ENCODE results near the gene HOPX.
"Not testable (repeated sequence)": the region's sequence is repeated elsewhere in the genome, so short reads cannot be mapped to it uniquely, and the experiment has no call there.

HOPX gene

DNA sequence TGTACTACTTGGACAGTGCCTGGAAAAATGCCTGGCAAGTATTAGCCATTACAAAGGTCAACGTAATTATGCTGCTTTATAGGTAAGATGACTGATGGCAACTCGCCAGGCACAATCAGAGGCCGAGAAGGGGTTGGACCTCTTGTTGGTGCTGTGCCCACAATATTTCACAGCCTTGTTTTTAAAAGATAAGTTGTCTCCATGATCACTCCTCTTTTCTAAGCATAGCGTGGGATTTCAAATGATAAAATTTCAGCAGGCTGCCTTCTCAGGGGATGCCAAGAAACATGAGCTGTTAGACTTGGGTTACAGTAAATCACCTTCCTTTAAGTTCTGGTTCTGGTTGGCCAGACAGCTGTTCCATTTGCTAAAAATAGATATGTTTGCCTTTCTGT is 26.9 kb downstream of the HOPX start:
- no peak for DNase-seq (ENCODE audit: low spot score)

DNA sequence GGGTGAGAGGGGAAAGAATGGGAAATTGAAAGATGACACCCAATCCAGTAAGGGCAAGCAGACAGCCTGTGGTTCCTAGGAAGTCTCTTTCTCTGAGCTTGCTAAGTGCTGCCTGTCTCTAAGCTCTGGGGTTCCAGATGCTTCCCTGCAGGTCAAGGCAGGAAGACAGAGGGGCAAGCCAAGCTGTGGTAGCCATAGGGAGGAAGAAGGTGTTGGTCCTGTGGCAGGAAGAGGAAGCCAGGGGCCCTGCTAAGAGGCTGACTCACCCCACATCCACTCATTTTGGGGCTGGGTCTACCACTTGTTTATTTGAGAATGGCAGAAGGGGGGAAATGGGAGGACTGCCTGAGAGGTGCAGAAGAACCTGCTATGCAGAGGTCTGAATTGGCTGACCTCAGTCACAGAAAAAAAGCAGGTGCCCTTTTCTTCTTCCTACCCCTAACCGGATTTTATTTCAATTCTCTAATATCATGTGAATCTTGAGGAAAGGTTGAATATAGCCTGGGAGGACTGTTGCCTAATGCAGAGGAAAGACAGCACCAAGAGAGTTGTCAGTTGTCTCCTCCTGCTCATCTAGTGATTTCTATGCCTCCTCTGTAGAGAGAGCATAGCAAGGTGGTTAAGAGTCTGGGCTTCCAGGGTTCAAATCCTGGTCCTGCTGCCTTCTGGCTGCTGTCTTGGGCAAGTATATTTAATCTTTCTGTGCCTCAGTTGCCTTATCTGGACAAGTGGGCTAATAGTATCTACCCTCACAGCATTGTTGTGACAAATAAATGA is 27.4 kb downstream of the HOPX start:
- DNase-seq (ENCODE audit: low spot score) = no peak

DNA sequence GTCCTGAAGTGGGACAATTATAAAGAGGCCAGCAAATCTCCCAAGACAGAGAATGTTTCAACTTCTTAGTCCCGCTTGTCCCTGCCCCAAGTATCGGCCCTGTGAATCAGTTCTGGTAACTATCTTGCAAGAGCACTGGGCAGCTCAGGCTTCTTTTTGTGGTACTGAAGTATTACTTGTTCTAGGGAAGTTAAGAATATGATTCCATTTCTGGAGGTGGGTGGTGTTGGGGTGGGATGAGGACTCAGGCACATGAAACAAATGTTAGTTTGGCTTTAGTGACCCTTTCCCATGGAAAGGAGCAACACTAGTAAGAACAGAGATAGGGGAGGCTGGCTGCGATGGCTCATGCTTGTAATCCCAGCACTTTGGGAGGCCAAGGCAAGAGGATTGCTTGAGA is 28.9 kb downstream of the HOPX start:
- DNase-seq (ENCODE audit: low spot score) = no peak

DNA sequence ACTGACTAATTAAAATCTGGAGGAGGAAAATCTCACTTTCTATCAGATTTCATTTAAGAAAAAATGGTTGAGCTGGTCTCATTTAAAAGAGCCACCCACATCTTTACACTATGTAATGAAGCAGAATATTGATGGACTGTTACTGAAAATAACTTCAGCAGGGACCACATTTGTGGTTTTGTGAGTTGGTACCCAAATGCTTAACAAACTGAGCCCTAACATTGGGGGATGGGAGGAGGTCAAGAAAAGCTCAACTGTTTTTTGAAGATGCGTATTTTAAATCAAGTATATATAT is 30.1 kb downstream of the HOPX start:
- no peak for DNase-seq (ENCODE audit: low spot score)

DNA sequence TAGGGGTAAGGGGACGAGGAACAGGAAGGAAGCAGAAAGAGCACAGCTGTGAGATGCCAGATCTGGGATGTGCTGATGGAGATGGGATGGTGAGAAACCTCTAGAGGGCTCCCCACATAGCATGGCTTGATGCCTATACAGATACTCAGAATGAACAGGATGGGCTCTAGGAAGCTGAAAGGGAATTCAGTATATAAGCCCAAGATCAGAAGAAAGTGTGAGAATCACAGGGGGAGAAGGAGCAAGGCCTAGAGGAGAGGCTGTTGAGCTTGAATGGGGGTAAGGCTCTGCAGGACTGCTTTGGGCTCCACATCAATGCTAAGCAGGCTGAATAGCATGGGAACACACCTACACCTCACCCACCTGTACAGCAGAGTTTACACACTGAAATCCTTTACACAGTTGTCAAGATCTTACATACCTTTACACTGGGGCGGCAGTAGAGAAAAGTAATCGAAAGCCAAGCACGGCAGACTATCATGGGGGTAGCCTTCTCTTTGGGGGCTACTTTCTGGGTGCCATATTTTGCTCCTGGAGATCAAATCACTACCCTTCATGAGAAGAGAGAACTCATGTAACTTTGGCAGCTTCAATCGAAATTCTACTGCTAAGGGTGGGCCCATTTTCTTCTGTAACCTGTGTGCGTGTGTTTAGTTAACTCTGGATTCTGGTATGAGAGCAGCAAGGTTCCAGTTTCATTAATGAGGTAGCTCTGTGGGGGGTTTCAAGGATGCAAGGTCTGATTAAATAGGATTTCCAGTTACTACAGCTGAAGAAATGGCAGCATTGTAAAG is 30.6 kb downstream of the HOPX start:
- DNase-seq (ENCODE audit: low spot score) = no peak

DNA sequence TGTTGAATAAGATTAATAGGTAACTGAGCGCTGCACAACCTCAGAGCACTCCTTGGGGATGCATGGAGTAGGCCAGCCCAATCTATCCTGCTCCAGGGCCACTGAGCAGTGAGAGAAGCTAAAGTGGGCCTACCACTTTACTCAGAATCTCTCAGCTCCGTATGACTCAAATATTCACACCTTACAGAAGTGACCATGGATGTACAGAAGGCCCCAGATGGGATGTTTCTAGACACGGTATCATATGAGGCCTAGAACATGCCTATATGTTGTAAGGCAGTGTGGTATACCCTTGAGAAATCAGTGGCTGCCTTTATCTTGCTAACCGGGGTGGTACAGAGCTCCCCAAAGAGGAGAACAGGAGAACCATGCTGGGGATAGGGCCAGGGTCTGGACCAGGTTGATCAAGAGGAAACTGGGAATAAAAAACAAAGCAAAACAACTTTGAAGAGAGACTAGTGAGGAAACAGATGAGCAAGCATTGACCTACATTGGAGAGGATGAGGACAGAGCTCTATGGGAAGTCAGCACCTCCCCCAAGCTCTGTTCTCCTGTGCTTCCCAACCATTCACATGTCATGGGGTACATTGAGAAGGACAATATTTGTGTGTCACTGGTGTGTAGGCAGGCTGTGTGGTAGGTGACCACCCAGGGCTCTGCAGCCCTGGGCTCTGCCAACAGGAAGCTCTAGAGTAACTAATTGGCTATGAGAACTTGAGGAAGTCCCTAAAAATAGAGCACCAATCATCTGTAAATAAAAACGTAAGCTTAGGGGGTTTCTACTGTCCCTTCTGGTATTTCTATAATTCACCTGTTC is 31.4 kb downstream of the HOPX start:
- no peak for DNase-seq (ENCODE audit: low spot score)

DNA sequence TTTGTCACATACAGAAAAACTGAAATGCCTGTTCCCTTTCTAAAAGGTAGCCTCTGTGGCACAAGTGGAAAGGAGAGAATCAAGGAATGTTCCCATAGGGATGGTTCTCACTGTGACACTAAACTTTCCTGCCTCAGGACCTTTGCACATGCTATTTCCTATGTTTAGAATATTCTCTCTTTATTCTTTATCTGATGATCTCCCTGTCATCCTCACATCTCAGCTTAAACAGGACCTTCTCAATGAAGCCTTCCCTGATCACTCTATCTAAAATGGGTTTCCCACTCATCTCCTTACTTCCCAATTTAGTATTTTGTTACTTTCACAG is 32.3 kb downstream of the HOPX start:
- no peak for DNase-seq (ENCODE audit: low spot score)

DNA sequence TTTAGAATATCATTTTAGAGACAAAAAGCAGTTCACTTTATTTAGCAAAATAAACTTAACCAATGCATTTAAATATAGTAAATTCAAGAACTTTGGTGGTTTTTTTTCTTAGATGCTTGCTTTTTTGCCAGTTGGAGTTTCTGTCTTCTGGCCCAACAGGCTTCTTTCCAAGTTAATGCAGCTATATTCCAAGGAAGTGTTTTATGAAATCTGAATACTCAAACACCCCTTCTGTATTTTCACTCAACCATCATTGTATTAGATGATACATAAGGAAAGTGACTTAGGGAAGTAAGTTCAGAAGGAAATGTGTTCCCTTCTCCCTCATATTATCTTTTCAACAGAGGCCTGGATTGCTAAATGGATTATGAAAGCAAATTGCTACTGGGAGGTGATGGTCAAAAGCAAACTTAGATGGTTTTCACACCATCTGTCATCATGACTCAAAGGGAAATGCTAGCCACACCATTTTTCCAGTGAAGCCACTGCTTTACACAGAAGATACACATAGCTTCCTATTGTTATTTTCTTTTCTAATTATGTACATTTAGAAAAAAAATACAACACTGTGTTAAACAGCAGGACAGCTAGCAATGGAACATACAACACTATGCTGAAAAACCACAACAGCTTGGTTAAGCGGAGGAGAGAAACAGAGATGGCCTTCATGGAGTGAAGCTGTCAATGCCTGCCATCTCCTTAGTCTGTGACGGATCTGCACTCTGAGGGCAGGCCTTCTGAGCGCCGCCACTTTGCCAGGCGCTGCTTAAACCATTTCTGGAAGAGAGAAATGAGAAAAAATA is 32.9 kb downstream of the HOPX start:
- DNase-seq (ENCODE audit: low spot score) = no peak

DNA sequence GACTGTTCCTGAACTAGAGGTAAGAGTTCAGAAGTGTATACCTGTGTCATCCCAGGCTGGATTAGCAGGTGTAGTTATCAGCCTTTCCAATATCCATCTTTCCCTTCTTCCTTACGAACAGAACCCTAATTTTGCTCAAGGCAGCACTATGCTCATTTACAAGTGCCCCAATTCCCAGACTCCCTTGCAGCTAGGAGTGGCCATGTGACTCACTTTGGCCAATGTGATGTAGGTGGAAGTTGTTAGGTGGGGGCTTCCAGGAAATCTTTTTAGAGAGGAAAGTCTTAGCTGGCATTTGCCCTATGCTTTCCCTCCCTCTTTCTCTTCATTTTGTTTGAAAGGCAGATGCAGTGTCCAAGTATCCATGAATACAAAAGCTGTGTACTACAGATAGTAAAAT is 34.8 kb downstream of the HOPX start:
- DNase-seq (ENCODE audit: low spot score) = no peak

DNA sequence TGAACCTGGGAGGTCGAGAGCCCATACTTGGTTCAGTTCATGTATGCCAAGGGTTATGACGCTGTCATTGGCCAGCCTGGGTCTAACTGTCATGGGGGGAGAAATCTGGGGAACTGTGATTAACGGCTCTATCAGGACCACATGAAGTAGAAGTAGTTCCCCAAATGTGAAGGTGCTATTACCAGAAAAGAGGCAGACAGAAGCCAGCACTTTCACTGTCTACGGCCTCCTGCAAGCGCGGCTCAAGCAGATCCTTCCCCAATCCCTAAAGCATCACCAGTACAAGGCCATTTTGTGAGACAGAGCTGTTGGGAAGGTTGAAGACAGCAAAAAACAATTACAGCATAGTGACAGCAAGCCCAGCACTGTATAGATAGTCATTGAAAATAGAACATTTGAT is 37.5 kb downstream of the HOPX start:
- no peak for DNase-seq (ENCODE audit: low spot score)

DNA sequence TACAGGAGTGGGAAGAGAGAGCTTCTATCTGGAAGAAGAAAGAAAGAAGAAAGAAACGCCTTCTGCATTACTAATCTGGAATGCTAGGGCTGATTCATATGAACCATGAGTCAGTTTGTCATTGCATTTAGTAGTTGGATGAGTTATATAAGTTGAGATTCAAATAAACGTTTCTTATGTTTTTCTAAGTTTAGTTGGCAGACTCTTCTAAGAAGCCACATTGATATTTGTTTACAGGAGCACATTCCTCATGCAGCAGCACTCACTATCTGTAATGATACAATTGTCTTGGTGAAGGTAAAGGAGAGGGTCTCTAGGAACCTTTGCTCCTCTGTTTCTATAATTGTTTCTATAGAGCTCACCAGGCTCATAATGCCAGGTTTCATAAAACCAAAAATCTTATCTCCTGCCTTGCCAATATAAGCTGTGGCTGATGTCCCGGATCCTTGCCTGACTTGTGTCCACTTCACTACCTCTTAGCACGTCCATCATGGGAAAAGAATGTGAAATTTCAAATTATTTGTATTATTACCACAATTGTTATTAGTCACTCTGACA is 39.5 kb downstream of the HOPX start:
- no peak for DNase-seq (ENCODE audit: low spot score)

DNA sequence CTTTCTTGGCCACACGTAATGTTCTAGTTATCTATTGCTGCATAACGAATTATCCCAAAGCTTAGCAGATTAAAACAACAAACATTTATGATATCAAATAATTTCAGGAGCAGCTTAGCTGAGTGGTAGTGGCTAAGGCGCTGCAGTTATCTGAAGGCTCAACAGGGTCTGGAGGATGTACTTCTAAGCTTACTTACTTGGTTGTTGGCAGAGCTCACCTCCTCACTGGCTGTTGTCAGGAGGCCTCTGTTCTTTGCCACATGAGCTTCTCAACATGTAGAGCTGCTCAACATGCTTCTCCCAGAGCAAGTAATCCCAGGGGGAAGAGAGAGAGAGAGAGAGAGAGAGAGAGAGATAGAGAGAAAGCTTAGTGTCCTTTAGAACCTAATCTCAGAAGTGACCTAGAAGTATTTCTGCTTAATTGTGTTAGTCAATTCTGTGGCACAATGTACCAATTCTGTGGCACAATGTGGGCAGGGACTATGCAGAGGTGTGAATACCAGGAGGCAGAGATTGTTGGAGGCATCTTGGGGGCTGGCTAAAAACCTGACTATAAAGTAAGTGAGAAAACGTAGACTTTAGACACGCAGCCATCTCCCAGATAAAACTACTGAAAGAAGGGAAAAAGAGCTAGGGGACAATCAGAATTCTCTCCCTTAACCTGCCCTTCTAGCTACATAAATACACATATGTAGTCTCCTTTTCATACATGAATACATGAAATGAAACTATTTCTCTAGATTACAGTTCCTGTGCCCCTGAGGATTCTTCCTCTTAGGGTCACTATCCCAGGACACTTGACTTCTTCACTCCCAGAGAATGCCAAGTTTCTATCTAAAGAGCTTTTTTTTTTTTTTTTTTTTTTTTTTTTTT is 40.2 kb downstream of the HOPX start:
- no peak for DNase-seq (ENCODE audit: low spot score)

DNA sequence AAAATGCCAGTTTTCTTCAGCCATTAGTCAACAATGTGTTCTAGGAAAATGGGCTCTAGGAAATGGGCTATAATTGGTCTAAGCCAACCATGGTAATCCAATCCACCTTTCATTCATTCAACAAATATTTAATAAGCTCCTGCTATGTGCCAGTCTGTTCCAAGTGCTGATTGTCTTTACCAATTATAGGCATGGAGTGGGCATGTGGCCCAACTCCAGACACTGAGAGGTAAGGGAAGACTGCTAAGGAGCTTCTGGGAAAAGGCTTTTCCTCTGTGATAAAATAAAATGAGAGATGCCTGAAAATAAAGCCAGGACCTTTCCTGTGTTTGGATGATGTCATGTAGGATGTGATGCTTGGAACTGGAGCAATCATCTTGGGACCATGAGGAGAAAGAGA is 43.3 kb downstream of the HOPX start:
- no peak for DNase-seq (ENCODE audit: low spot score)

DNA sequence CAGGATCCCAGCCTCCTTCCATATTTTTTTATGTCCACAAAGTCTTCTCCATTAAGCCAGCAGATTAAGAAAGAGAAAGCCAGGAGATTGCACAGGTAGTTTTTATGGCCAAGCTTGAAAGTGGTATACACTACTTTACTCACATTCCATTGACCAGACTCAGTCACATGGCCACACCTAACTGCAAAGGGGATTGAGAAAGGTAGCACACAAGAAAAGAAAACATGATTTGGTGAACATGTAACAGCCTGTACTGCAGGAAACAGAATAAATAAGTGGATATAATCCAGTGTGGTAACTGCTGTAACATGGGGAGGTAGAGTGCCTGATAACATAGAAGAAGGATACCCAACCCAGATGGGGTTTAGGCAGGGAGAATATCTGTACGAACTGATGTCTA is 43.9 kb downstream of the HOPX start:
- DNase-seq (ENCODE audit: low spot score) = no peak

DNA sequence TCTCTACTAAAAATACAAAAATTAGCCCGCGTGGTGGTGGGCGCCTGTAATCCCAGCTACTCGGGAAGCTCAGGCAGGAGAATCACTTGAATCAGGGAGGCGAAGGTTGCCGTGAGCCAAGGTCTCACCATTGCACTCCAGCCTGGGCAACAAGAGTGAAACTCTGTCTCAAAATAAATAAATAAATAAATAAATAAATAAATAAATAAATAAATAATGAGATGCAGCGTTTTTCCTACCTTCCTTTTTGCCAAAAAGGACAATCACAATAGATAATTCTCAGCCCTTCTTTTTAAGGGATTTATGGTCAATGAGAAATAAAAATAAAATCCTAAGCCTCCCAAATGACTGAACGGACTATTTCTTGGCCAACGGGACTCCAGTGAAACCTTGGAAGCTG is 46.1 kb downstream of the HOPX start:
- DNase-seq (ENCODE audit: low spot score) = not testable (repeated sequence)

DNA sequence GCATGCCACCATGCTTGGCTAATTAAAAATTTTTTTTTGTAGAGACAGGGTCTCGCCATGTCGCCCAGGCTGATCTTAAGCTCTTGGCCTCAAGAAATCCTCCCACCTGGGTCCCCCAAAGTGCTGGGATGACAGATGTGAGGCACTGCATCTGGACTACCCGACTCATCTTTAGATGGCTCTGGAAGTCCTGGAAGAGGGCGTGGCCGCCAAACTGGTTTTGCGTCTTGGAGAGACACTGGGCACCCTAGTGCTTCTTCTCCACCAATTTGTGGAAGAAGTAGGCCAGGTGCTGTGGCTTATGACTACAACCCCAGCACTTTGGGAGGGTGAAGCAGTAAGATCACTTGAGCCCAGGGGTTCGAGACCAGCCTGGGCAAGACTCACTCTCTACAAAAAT is 47.6 kb downstream of the HOPX start:
- DNase-seq (ENCODE audit: low spot score) = no peak

DNA sequence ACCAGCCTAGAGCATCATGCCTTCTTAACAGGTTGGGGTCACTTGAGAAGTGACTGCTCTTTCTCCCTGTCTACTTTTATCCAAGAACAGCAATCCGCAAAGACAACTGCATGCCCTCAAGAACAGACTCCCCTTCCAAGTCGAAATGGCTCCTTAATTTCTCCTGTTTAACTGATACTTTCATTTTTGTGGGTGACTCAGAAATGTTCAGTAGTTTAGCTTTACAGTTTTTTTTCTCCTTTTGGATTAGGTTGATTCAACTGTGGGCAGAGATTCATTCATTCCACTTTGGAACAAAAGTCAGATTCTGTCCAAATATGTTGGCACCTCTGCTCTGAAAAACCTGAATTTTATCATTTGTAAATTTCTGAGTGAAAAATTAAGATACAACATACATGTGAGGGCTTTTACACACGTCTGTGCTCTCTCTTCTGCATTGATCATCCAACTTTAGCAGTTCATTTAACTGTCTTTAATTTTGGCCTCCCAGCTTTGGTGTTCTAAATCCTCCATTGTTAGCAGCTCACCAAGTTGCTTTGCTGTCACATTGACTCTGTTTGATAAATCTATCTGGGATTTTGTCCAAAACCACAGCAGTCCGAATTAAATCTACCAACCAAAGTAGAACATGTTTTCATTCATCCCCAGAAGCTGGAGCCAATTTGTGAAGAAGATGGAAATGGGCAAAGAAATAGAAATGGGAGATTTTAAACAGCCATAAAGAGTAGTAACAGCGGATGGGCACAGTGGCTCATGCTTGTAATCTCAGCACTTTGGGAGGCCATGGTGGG is 50.0 kb downstream of the HOPX start:
- DNase-seq (ENCODE audit: low spot score) = no peak

DNA sequence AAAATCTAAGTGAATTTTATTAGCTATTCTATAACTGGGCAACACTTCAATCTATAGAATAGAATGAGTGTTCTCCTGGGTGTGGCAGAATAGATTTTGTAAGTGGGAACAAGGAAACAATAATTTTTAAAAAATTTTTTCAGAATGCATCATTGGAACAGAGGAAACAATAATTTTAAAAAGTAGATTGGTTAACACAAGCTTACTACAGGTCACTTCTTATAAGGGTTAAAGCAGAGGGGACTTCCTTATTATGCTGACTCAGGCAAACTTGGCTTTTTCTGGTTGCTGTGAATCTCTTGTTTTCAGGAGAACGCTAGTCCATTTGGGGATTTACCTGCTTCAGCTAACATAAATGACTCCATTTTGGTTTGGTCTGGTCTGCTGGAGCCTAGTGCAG is 52.5 kb downstream of the HOPX start:
- no peak for DNase-seq (ENCODE audit: low spot score)

DNA sequence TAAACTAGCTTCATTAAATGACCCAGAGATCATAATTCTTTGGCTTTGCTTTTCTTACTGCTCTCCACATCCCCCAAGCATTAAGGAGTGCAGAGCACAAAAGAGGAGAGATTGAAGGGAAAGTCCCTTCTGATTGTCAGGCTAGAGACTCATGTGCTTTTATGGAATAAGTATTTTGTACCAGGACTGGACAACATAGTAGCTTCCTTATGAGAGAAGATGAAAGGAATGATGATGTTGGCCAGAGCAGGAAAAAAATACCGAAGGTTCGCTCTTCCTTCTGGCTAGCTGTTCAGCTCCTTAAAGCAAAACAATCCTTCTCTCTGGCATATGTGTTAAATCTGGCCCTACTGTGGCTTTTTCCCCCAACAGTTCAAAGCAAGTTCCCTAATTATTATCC is 53.1 kb downstream of the HOPX start:
- DNase-seq (ENCODE audit: low spot score) = no peak

DNA sequence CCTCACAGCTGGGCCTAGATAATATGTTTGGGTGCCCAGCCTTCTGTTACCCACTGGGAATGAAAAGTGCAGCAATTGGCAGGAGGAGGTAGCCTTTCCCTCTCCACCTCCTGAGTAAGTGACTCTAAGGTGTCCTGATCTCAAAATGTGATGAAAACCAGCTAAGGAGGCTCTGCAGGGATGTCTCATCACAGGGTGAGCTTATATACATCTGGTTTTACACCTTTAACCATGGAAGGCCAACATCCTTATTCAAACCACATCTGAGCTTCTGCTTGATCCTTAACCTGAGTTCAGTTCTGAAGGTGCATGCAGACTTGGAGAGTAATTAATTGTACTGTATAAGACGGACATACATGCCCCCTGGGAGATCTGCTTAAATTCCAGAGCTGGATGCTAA is 53.7 kb downstream of the HOPX start:
- DNase-seq (ENCODE audit: low spot score) = no peak

Data from left forelimb (tissue), 1 donor.